Neural progenitor cell (in vitro differentiated cells): Measurements from ENCODE around the gene ASAP2. TPM values are rescaled to one million over a fixed set of nuclear protein-coding genes. Genes with fewer than 3 reads are reported as not detected.

Experiments used
- DNase-seq: peaks from one replicate; pipeline ENCODE4 v3.0.0-alpha.2; 2016; ENCODE audit warnings: low spot score
- H2AFZ ChIP-seq: fragments of 200-600 bp; sonication (generic); replicated peaks from 2 replicates; pipeline ENCODE4 v1.6.1; 2016; ENCODE audit warnings: antibody characterized with exemption
- H3F3A ChIP-seq: fragments of 200-600 bp; sonication (generic); 2 replicates; pipeline ENCODE4 v1.6.1; 2016; ENCODE audit warnings: antibody characterized with exemption, low read depth
- H3K27ac ChIP-seq: fragments of 200-600 bp; sonication (generic); 2 replicates; pipeline ENCODE4 v1.5.1; 2016; ENCODE audit warnings: mild to moderate bottlenecking
- H3K27me3 ChIP-seq: fragments of 200-600 bp; sonication (generic); 2 replicates; pipeline ENCODE4 v1.6.1; 2016; ENCODE audit warnings: mild to moderate bottlenecking, moderate library complexity
- H3K36me3 ChIP-seq: fragments of 200-600 bp; sonication (generic); 2 replicates; pipeline ENCODE4 v1.5.1; 2016
- H3K4me1 ChIP-seq: fragments of 200-600 bp; sonication (generic); 2 replicates; pipeline ENCODE4 v1.6.1; 2016; ENCODE audit warnings: mixed run types
- H3K4me2 ChIP-seq: fragments of 200-600 bp; sonication (generic); 2 replicates; pipeline ENCODE4 v1.6.1; 2016
- H3K4me3 ChIP-seq: fragments of 200-600 bp; sonication (generic); 2 replicates; pipeline ENCODE4 v1.5.1; 2016
- H3K79me2 ChIP-seq: fragments of 200-600 bp; sonication (generic); 2 replicates; pipeline ENCODE4 v1.6.1; 2016; ENCODE audit warnings: low read depth
- H3K9ac ChIP-seq: fragments of 200-600 bp; sonication (generic); 2 replicates; pipeline ENCODE4 v1.6.1; 2016
- H3K9me3 ChIP-seq: fragments of 200-600 bp; sonication (generic); 2 replicates; pipeline ENCODE4 v1.5.1; 2016; ENCODE audit warnings: low read depth
- H4K20me1 ChIP-seq: fragments of 200-600 bp; sonication (generic); 2 replicates; pipeline ENCODE4 v1.6.1; 2016; ENCODE audit warnings: low read depth
- H3K27ac Mint-ChIP-seq: 3 replicates; pipeline ENCODE4 v1.8.0; 2021; ENCODE audit warnings: mixed read lengths
- H3K27me3 Mint-ChIP-seq: 2 replicates; pipeline ENCODE4 v1.8.0; 2022; ENCODE audit warnings: low read depth, mild to moderate bottlenecking, inconsistent platforms, moderate library complexity, mixed read lengths; ENCODE audit not compliant: insufficient read depth
- H3K36me3 Mint-ChIP-seq: 3 replicates; pipeline ENCODE4 v1.8.0; 2021; ENCODE audit warnings: mixed read lengths
- H3K4me1 Mint-ChIP-seq: 3 replicates; pipeline ENCODE4 v1.8.0; 2021; ENCODE audit warnings: mixed read lengths
- H3K4me3 Mint-ChIP-seq: 3 replicates; pipeline ENCODE4 v1.8.0; 2021; ENCODE audit warnings: mild to moderate bottlenecking, moderate library complexity, mixed read lengths
- H3K9me3 Mint-ChIP-seq: 3 replicates; pipeline ENCODE4 v1.8.0; 2020; ENCODE audit warnings: mixed read lengths
- EZH2 ChIP-seq: fragments of 200-600 bp; sonication (generic); IDR thresholded peaks from 2 replicates; pipeline ENCODE4 v1.6.1; 2017; ENCODE audit warnings: antibody characterized with exemption, mild to moderate bottlenecking, moderate library complexity
- EZH2phosphoT487 ChIP-seq: fragments of 200-600 bp; sonication (generic); IDR thresholded peaks from 2 replicates; pipeline ENCODE4 v1.6.1; 2017; ENCODE audit warnings: antibody characterized with exemption
- total RNA-seq: library from RNA; depleted of rRNA; stranded (reverse); fragments of >200 nt; gene quantifications from 2 replicates; pipeline ENCODE4 v1.2.3, GENCODE V29; 2015; ENCODE audit warnings: low replicate concordance
- TF ChIP-seq, protein P1 (sequence below): fragments of 200-600 bp; sonication (generic); IDR thresholded peaks from 2 replicates; pipeline ENCODE4 v1.5.1; 2017; ENCODE audit warnings: antibody characterized with exemption, mild to moderate bottlenecking

Gene ASAP2
- total RNA-seq, 1 donor from 2014 or later: 31.7 TPM

DNA sequence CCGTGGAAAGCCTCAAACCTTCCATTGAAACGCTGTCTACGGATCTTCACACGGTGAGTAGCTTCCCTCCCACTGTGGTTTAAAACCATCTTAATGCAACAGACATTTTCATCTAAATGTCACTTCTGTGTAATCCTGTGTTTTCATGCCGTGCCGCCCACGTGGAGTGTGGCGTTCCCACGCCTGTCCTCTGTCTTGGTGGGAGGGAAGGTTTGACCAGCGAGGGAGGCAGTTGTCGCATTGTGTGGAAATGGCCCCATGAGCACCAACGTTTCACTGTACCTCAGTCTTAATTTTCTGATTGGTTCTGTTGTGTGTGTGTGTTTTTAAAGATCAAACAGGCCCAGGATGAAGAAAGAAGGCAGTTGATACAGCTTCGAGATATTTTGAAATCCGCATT lies 128.1 kb downstream of the ASAP2 start:
- Histone ChIP-seq H3K4me1 (no peaks in the 10 kb centered on the region), H3K4me2 (no peak overlapping the region), H3K27ac (no peak overlapping the region), H3K9me3 (no peaks in the 10 kb centered on the region), H4K20me1 (no peaks in the 10 kb centered on the region), H3F3A (no peaks in the 10 kb centered on the region), H3K36me3 (no peaks in the 10 kb centered on the region), H2AFZ (no peak overlapping the region), H3K79me2 (no peaks in the 10 kb centered on the region), H3K27me3 (no peaks in the 10 kb centered on the region), H3K4me3 (no peak overlapping the region), H3K9ac (no peak overlapping the region)
- peaks cover 2% of the 10 kb centered on the region for H3K27me3 Mint-ChIP-seq
- no peak overlapping the region for H3K4me3 Mint-ChIP-seq
- no peak overlapping the region for H3K27ac Mint-ChIP-seq
- TF ChIP-seq, protein P1, sequence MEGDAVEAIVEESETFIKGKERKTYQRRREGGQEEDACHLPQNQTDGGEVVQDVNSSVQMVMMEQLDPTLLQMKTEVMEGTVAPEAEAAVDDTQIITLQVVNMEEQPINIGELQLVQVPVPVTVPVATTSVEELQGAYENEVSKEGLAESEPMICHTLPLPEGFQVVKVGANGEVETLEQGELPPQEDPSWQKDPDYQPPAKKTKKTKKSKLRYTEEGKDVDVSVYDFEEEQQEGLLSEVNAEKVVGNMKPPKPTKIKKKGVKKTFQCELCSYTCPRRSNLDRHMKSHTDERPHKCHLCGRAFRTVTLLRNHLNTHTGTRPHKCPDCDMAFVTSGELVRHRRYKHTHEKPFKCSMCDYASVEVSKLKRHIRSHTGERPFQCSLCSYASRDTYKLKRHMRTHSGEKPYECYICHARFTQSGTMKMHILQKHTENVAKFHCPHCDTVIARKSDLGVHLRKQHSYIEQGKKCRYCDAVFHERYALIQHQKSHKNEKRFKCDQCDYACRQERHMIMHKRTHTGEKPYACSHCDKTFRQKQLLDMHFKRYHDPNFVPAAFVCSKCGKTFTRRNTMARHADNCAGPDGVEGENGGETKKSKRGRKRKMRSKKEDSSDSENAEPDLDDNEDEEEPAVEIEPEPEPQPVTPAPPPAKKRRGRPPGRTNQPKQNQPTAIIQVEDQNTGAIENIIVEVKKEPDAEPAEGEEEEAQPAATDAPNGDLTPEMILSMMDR: no peak
- no peak for TF ChIP-seq EZH2phosphoT487
- TF ChIP-seq EZH2: no peak
- peaks cover 18% of the 10 kb centered on the region for H3K4me1 Mint-ChIP-seq
- H3K9me3 Mint-ChIP-seq: no peaks in the 10 kb centered on the region
- no peak for DNase-seq
- peaks cover 26% of the 10 kb centered on the region for H3K36me3 Mint-ChIP-seq

DNA sequence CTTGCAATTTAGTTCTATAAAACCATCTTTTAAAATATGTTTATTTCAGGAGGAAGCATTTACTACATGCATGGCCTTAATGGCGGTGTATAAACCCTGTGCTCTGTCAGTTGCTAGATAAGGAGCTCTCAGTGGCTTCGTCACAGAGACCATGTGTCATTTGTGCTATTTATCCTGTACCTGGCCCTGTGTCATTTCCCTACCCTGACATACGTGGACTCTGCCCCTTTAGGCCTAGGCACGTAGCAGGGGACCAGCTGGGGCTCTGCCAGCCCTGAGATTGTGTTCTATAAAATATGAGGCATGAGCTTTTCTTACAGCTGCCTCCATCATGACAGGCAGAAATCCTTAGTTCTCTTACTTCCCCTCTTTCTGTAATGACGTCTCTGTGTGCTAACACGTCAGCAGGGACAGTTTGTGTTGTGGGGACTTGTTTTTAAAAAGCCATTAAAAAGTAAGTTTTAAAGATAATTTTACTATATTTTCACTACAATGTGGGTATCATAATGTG lies 128.8 kb downstream of the ASAP2 start:
- Histone ChIP-seq H4K20me1 (no peaks in the 10 kb centered on the region), H3K4me1 (no peaks in the 10 kb centered on the region), H3K9me3 (no peaks in the 10 kb centered on the region), H3K9ac (no peak overlapping the region), H3K27me3 (no peaks in the 10 kb centered on the region), H3K4me3 (no peak overlapping the region), H3K36me3 (no peaks in the 10 kb centered on the region), H3K4me2 (no peak overlapping the region), H3K79me2 (no peaks in the 10 kb centered on the region), H3K27ac (no peak overlapping the region), H3F3A (no peaks in the 10 kb centered on the region), H2AFZ (no peak overlapping the region)
- H3K27me3 Mint-ChIP-seq: peaks cover 2% of the 10 kb centered on the region
- H3K4me1 Mint-ChIP-seq: peaks cover 18% of the 10 kb centered on the region
- H3K36me3 Mint-ChIP-seq: peaks cover 22% of the 10 kb centered on the region
- no peak overlapping the region for H3K27ac Mint-ChIP-seq
- H3K4me3 Mint-ChIP-seq: no peak overlapping the region
- TF ChIP-seq, protein P1: no peak
- TF ChIP-seq EZH2phosphoT487: no peak
- TF ChIP-seq EZH2: no peak
- DNase-seq: no peak
- no peaks in the 10 kb centered on the region for H3K9me3 Mint-ChIP-seq

DNA sequence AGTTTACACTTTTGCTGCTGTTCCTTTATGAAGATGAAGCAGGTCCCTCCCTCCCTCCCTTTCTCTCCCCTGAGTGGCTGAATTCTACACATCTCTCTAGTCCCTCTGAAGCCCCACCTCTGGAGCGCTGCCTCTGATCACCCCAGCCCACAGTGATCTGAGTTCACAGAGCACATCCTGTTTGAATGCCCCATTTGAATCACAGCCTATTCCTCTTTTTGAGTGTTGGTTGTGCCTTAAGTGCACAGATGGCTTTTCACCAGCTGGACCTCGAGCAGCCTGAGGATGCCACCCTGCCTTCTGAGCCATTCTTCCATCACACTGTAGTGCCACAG lies 129.6 kb downstream of the ASAP2 start:
- H3K4me3 Mint-ChIP-seq: no peak overlapping the region
- H3K4me3 ChIP-seq: no peak overlapping the region
- H3K27ac Mint-ChIP-seq: no peak overlapping the region
- H3K27ac ChIP-seq: no peak overlapping the region
- H4K20me1 ChIP-seq: no peaks in the 10 kb centered on the region
- no peaks in the 10 kb centered on the region for H3K79me2 ChIP-seq
- DNase-seq: no peak
- no peaks in the 10 kb centered on the region for H3K9me3 Mint-ChIP-seq
- H3K9ac ChIP-seq: no peak overlapping the region
- H3K4me1 Mint-ChIP-seq: peaks cover 22% of the 10 kb centered on the region
- no peaks in the 10 kb centered on the region for H3F3A ChIP-seq
- H2AFZ ChIP-seq: no peak overlapping the region
- H3K36me3 Mint-ChIP-seq: peaks cover 25% of the 10 kb centered on the region
- TF ChIP-seq, protein P1: no peak
- TF ChIP-seq EZH2: no peak
- no peak for TF ChIP-seq EZH2phosphoT487
- peaks cover 2% of the 10 kb centered on the region for H3K27me3 Mint-ChIP-seq
- H3K4me2 ChIP-seq: no peak overlapping the region
- H3K27me3 ChIP-seq: no peaks in the 10 kb centered on the region
- H3K9me3 ChIP-seq: no peaks in the 10 kb centered on the region
- no peaks in the 10 kb centered on the region for H3K4me1 ChIP-seq
- no peaks in the 10 kb centered on the region for H3K36me3 ChIP-seq
